Hypothalamus (tissue), 51 donors: ENCODE results near the gene TIMM8B.
"Not testable (repeated sequence)": the region's sequence is repeated elsewhere in the genome, so short reads cannot be mapped to it uniquely, and the experiment has no call there.

Source experiments
- DNase-seq, 51 donors: peaks; one replicate each; lab custom pipeline; 2025; lab: John Stamatoyannopoulos, UW

Gene TIMM8B, protein sequence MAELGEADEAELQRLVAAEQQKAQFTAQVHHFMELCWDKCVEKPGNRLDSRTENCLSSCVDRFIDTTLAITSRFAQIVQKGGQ

DNA sequence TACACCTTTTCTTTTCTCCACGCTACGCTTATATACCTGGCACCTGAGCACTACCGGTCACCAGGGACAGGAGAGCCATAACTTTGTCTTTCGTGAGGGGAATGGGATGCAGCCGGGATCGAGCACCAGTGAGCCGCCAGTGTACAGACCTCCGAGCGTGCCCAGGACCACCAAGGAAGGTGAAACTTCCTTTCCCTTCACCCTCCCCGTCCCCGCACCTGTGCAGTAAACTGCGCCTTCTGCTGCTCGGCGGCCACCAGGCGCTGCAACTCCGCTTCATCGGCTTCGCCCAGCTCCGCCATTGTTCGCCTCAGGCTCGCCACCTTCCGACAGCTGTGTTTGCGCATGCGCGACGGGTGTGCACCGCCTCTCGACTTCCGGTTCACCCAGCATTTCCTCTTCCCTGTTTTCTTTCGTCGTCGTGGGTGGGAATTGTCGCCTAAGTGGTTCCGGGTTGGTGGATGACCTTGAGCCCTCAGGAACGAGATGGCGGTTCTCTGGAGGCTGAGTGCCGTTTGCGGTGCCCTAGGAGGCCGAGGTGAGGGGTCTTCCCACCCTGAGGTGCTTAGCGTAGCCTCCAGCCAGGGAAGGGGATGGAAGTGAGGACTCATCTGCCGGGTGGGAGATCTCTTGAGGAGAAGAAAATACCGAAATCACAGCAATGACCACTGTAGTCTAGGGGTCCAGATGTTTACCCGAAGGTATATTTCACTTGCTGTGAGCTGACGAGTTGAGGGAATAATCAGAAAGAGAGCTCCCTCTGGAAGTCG lies at the start of gene TIMM8B, which contains the start of gene SDHD:
Gene TIMM8B, minus strand, starts transcription at position 335 of the 770 bp plus-strand sequence. Its CDS starts 33 bp downstream, at position 302.
Gene SDHD, plus strand, starts transcription at position 452 of the 770 bp plus-strand sequence. Its CDS starts 35 bp downstream, at position 487.
- peak; percentile 69 to 98 (median 91) for DNase-seq

DNA sequence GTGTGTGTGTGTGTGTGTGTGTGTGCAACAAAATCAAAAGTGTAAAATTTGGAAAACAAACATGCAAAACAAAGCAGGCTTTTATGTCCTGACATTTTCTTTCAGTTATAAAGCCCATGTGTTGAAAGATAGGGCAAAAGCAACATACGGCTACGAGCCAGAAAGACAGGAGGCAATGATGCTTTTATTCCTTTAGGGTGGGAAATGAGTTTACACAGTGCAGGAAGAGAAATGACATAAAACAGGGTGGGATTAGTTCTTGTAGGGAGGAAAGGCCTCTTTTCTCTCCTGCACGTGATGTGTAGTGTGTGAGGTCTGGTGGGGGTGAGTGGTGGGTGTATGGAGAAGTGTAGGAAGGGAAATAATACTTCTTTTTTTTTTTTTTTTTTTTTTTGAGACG lies 47.9 kb upstream of the TIMM8B start:
- DNase-seq = no peak

DNA sequence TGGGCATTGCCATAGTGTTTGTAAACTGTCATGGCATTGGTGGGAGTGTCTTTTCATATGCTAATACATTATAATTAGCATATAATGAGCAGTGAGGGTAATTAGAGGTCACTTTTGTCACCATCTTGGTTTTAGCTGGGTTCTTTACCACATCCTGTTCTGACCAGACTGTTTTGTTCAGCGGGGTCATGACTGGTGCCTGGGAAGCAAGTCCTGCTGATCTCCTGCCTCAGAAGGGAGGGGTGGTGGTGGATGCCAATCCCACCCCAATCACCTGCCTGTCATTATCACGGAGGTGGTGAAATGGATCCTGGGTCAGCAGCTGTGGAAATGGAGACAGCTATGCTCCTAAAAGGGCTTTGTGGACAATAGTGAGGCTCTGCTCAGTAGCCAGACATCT lies 46.2 kb upstream of the TIMM8B start:
- DNase-seq = no peak

DNA sequence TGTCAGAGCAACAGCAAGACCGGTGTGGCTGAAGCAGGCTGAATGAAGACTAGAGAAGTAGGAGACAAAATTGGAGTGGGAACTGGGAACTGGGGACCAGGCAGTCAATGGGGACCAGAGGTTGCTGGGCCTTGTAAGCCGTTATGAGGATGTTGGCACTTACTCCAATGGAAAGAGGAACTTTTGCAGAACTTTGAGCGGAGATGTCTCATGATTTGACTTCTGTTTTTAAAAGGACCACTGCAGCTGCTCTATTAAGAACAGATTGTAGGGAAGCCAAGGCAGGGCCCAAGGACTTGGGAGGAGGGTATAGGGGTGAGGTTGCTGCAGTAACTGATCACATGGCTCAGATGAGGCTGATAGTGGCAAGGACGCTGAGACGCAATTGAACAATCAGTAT lies 43.1 kb upstream of the TIMM8B start:
- DNase-seq = peak in 11 of 51 donors; percentile 3 to 28 (median 8)

DNA sequence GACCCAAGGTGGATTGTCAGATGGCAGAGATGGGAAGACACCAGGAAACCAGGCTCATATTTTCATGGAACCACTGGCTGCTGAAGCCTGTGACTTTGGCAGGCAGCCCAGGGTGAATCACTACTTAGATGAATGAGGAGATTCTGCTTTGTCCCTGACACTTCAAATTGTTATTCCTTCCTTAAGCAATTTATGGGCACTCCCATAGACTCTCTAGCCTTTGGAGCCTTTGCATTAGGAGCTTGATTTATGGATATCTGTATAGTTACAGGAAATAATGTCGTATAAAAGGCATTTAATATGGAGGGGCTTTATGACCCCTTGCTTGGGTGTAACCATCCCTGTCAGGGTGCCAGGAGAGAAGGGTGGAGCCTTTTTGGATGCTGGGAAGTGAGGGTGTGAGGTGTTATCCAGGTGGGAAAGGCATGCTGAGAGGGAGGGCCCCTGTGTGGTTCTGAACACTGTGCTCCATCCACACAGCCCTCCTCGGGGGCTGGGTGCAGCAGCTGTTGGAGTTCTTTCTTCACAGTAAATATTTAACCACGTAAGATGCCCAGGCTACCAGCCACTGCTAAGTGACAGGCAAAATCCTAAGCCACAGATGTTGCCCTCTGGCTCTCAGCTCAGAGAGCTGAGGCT lies 42.0 kb upstream of the TIMM8B start:
- DNase-seq = peak in 20 of 51 donors; percentile 2 to 48 (median 17)

DNA sequence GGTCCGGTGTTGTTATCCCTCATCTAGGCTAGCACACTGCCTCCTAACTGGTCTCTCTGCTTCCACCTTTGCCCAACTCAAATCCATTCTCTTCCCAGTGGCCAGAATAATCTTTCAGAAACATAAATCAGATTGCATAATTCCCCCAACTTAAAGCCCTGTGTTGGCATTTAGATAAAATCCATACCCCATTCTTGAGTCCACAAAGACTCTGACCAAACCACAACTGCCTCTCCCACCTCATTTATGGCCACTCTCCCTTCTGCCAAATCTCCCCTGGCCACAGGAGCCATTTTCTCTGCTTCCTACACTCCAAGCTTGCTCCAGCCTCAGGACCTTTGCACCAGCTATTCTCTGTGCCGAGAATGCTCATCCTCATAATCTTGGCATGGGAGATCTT lies 40.5 kb upstream of the TIMM8B start:
- no peak for DNase-seq

DNA sequence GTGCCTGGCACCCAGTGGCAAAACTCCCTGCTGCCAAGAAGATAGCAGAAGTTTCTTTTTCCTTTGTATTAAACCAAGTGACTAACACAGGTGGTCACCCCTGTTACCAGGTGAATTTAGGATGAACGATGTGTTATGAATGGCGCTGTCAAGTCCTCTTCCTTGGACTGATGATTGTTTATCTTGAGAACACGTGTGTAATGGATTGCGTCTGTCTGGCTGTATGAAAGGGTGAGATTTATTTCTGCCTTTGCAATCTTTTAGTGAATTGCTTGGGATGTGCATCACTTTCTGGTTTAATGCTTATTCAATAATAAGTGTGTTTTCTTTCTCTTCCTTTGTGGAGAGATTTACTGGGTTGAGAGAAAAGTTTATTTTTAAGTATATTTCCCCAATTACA lies 36.6 kb upstream of the TIMM8B start:
- no peak for DNase-seq

DNA sequence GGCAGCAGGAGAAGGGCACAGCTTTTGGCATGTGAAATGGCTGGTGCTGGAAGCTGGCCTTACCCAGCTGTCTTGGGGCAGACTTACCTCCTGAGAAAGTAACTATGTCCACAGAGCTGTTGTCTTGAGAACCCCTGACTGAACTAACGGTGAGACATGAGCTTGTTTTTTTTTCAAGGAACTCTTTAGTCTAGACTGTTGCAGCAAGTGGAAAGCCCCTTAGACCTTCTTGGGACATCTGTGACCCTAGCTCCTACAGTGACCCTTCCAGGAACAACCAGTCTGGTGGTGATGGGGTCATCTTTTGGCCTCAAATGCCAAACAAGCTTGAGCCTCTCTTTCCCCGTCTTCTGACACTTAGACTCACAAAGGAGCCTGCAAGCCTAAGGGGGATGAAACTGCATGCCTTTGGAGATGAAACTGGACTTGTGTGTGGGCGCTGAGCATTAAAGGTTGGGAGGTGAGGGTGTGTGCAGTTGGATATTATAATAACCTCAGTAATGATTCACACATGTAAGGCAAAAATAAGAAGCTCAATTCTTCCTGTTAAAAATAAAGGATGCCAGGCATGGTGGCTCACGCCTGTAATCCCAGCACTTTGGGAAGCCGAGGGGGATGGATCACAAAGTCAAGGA lies 35.5 kb upstream of the TIMM8B start:
- DNase-seq = no peak

DNA sequence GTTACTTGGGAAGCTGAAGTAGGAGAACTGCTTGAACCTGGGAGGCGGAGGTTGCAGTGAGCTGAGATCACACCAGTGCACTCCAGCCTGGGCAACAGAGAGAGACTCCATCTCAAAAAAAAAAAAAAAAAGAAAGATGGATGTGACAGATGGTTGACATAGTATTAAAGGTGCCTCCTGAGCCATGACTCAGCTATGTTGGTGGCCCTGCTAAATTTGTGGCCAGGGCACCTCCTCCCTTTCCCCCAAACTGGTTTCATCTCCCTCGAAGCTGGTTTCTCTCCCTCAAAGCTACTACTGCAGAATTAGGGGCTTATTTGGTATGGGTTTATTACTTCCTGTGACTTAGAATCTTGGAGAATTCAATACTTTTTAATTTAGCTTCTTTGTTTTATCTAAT lies 31.6 kb upstream of the TIMM8B start:
- no peak for DNase-seq

DNA sequence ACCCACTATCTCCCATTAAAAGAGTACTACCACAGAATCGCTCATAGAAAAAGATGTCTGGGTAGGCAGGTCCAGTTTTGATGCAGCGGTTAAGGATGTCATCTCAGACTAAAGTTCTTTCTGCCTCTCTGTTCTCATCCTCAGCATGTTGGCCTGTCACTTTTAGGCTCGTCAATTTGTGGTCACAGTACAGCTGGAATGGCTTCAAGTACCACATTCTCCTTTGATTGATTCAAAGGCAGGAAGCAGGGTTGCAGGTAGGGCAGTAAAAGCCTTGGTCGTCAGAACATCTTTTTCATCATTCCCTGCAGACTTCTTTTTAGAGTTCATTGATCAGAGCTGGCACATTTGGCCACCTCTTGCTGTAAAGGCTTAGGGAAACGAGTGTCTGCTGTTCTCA lies 28.8 kb upstream of the TIMM8B start:
- no peak for DNase-seq

DNA sequence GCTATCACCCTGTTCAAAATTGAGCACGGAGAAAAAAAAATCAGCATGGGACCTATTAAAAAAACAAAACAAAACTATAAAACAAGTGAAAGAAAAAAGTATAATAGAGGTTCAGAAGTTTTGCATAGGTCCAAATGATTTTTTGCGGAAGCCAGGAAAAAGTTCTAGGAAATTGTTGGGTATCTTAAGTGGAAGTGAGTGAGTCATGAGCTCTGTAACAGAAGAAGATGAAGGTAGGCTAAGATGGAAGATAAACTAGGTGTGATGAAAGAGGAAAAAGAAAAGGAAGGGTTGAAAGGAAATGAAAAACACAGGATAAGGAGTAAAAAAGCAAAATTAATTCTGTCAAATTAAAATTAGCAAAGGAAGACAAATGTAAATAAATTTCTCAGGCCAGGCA lies 27.9 kb upstream of the TIMM8B start:
- no peak for DNase-seq

DNA sequence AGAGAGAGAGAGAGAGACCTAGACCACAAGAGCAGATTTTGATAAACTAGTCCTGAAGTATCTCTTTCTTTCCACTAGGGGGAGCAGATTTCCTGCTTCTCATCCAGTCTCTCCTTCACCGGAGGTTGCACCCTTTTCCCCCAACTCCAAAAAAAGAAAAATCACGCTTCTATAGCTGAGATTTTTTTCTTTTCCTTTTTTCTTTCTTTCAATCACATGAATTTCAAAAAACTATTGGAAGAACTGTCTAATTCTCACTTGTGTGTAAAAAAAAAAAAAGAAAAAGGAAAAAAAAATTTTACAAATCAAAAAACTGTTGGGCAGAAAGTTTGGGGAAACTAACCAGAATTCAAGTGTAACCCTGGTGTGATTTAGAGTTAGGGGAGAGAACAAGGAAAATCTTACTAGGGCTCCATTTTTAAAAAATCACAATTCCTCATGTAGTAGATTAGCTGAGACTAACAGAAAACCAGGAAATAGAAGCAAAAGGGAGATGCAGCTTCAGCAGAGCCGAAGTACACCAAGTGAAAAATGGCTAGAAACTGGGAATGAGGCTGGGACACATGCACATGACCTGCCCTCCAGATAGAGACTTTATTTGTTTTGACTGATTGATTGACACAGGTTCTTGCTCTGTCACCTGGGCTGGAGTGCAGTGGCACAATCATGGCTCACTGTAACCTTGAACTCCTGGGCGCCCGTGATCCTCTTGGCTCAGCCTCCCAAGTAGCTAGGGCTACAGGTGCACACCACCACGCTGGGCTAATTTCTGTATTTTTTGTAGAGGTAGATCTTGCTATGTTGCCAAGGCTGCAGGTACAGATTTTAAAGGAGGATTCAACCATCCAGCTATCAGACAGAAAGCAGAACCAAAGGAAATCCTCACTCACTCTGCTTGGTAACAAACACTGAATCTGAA lies 27.2 kb upstream of the TIMM8B start:
- peak in 3 of 51 donors; percentile 1 to 22 (median 19) for DNase-seq

DNA sequence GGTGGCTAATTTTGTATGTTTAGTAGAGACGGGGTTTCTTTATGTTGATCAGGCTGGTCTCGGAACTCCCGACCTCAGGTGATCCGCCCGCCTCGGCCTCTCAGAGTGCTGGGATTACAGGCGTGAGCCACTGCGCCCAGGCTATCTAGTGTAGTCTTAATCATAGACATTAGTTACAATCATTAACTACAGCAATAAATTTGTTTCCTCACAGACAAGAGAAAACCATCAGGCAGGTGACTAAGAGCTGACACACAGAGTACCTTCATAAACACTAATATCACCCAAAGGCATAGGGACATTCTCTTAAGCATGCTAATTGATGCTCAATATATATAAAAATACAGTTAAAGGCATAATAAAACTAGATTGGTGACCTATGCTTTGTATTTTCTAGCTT lies 19.5 kb upstream of the TIMM8B start:
- DNase-seq = no peak

DNA sequence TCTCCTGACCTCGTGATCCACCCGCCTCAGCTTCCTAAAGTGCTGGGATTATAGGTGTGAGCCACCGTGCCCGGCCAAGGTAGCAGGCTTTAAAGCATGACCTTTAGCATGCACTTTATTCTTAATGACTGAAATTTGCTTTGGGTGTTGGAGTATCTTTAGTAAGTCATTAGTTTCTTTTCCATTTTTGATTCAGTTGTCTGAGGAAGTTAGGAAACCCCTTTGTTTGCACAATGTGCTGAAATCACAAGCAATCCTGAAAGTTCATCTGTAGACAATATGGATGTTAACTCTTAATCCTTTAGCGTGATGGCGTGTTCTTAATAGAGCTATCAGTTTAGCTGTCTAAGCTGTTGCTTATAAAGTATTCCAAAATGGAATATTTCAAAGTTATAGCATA lies 16.9 kb upstream of the TIMM8B start:
- no peak for DNase-seq

DNA sequence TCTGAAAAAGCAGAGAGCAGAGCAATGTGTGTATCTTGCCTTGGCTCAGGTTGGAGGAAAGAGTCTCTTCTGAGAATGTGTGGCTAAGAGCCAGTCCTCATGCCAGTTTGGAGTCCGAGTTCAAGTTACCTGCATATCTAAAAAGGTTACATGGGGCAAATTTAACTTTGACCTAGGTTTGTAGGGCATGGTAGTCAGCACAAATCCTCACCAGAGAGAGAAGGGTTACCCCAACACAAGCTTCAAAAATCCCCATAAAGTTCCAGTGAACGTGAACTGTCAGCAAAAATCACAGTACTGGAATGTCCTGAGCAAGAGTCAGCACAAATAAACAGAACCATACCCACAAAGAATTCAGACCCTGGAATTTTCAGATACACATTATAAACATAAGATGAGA lies 13.9 kb upstream of the TIMM8B start:
- DNase-seq = no peak

DNA sequence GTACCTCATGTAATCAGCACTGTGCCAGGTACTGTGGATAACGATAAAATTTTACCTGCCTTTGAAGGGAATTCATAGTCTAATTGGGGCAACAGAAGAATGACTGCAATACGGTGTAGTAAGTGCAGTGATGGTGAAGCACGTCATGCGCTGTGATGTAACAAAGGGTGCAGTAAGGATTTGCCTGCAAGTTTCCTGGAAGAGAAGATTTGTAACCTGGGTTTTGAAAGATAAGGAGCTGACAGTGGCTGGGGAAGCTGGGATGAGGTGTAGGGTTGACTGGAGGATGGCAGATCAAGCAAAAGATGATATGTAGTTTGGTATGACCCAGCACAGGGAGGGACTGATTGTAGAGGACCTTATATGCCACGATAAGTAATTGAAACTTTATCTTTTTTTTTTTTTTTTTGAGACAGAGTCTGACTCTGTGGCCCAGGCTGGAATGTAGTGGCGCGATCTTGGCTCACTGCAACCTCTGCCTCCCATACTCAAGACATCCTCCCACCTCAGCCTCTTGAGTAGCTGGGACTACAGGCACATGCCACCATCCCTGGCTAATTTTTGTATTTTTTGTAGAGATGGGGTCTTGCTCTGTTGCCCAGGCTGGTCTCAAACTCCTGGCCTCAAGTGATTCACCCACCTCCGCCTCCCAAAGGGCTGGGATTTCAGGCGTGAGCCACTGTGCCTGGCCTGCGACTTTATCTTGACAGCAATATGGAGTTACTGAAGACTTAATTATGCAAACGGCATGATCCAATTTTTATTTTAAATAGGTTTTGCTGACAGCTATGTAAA lies 11.4 kb upstream of the TIMM8B start:
- DNase-seq = no peak

DNA sequence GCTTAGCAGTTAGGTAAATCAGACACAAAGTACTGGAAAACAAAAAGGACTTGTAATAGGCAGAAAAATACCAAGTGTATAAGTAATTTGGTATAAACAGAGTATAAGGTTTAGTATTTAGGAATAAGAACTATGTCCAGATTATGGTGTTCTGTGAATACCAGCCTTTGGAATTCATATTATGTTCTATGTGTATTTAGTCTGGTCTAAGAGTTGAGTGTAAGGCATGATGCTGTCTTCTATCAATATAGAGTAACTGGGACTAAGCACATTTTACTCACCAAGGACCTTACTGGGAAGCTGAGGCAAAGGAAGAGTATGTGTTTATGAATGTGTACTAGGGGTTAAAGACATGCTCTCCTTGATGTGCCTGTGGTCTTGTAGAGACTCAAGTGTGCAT lies 9.6 kb upstream of the TIMM8B start:
- DNase-seq = no peak

DNA sequence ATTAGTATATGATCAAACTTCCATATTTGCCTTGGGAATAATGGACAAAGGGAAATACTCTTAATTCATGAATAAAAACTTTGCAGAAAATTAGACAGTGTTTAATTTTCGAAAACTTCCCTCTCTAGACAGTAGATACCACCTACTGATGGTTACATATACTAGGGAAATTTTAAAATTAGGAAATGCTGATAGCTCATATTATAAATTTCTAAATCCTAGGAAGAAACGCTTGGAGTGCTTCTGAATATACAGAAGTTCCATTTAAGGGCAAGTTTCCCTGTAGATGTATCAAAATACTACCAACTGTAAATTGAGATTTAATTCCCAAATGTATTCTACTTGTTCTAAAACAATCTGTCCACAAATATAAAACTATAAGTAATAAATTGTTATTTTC lies 8.7 kb upstream of the TIMM8B start:
- not testable (repeated sequence) for DNase-seq

DNA sequence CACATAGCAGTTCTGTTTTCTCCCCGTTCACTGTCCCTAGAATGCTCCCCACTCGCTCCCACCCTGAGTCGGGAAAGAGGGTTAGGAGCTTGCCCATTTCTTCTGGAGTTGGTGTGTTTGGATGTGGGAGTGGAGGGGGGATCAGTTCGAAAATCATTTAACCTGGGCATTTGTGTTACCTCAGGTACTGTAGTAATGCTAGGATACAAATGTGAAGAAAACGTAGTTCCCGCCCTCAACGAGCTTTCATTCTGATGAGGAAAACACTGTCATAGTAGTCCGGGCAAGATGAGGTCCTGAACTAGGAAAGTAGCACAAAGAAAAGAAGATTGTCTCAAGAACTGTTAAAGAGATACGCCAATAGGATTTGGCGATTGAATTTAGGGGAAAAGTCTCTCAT lies 656 bp upstream of the TIMM8B start:
- peak in 1 of 51 donors; percentile 18 for DNase-seq
